ENCODE measurements around the gene SLC10A6.

- TF ChIP-seq CTCF (conservative IDR thresholded peaks at IDR 0.05; ENCODE audit: low read depth, low read length): no peak
- no peak for TF ChIP-seq EZH2 (IDR thresholded peaks at IDR 0.05; ENCODE audit: low read length, unreplicated experiment)
- no peak for TF ChIP-seq EZH2phosphoT487 (IDR thresholded peaks at IDR 0.05; ENCODE audit: borderline replicate concordance, low read length)
Observed at GRCh38 chr4:86879641-86880040, 30.5 kb upstream of the SLC10A6 start.

Measured in PC-3 (cell line).